Testis (tissue), 3 donors: Measurements from ENCODE around the gene GOLM1. TPM values are rescaled to one million over a fixed set of nuclear protein-coding genes. Genes with fewer than 3 reads are reported as not detected.

Experiments
- DNase-seq: peaks from one replicate; pipeline ENCODE4 v3.0.0-alpha.2; 2019
- H3K27ac ChIP-seq, 2 donors: fragments of 200-600 bp; sonication (generic); one replicate each; pipeline ENCODE4 v1.5.1; 2019
- H3K27me3 ChIP-seq: fragments of 200-600 bp; sonication (generic); one replicate; pipeline ENCODE4 v1.5.1; 2019
- H3K36me3 ChIP-seq: fragments of 200-600 bp; sonication (generic); one replicate; pipeline ENCODE4 v1.5.1; 2017; ENCODE audit warnings: low read depth; ENCODE audit errors: missing control alignments
- H3K4me1 ChIP-seq: fragments of 200-600 bp; sonication (generic); one replicate; pipeline ENCODE4 v1.5.1; 2019
- H3K4me3 ChIP-seq, 2 donors: fragments of 200-600 bp; sonication (generic); one replicate each; pipeline ENCODE4 v1.5.1; 2017 to 2019
- H3K9me3 ChIP-seq: fragments of 200-600 bp; sonication (generic); one replicate; pipeline ENCODE4 v1.5.1; 2017
- CTCF ChIP-seq, 3 experiments: fragments of 450-650 bp in 2 of 3; fragments of 200-600 bp in 1 of 3; sonication (generic) in 1 of 3; IDR thresholded peaks; one replicate each; pipeline ENCODE4 v1.5.1; 2016 to 2019; ENCODE audit warnings: antibody characterized with exemption in 3 of 3, mild to moderate bottlenecking in 2 of 3, moderate library complexity in 1 of 3
- POLR2A ChIP-seq: fragments of 450-650 bp; IDR thresholded peaks from one replicate; pipeline ENCODE4 v1.6.1; 2017; ENCODE audit warnings: antibody characterized with exemption, mild to moderate bottlenecking, moderate library complexity
- WGBS, 2 donors: methylation state at CpG; one replicate each; pipeline ENCODE4 v1.1.5; 2018; 5-methylcytosine and 5-hydroxymethylcytosine counted together
- intact Hi-C: fragments of 100-400 bp; cut with DNase I; formaldehyde crosslinking; loops from one replicate; pipeline ENCODE4 v1.15.1; 2023; ENCODE audit warnings: low total_unique reads
- polyA plus RNA-seq: library from polyadenylated mRNA; stranded (reverse); fragments of 350-450 nt; fragmentation: Illumina TruSeq; extraction: RNeasy Lipid Tissue Mini Kit (QIAGEN cat#74804); gene quantifications from one replicate; pipeline ENCODE4 v1.2.3, GENCODE V29; 2014; ENCODE audit warnings: low read depth, low replicate concordance; ENCODE audit not compliant: insufficient read depth
- total RNA-seq, 2 donors: library from RNA; depleted of rRNA; stranded (reverse); fragments of >200 nt; gene quantifications; one replicate each; pipeline ENCODE4 v1.2.3, GENCODE V29; 2016

GOLM1 gene
- total and polyA plus RNA-seq, 3 donors from 2014 or later, result 28.3 to 37.0 (median 29.3) TPM

DNA sequence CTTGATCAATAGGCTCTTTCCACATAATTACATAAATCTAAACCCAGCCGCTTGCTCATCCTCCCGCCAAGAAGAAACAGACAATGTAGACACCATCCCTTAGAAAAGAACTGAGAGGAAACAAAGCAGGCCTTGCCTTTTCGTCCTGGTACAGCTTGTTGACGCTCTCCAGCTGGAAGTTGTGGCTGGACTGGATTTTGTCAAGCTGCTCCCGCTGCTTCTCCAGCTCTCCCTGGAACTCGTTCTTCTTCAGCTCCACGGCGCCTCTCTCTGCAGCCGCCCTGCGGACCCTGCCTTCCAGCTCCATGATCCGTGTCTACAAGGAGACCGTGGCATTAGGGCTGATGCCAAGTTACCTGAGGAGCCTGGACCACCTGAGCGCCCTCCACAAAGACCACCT, 22.1 kb downstream of the GOLM1 start:
- intact Hi-C loops, result no loop called here
- Histone ChIP-seq H3K27me3 (no peaks in the 10 kb centered on the region), H3K9me3 (no peaks in the 10 kb centered on the region), H3K4me3 (no peak overlapping the region), H3K27ac (no peak overlapping the region), H3K36me3 (no peaks in the 10 kb centered on the region), H3K4me1 (no peaks in the 10 kb centered on the region)
- no peak for DNase-seq
- WGBS, 2 donors, result 80 to 91% methylated on average over 13 of the region's 13 CpGs
- TF ChIP-seq CTCF (IDR thresholded peaks at IDR 0.05), result no peak
- TF ChIP-seq POLR2A, result no peak

DNA sequence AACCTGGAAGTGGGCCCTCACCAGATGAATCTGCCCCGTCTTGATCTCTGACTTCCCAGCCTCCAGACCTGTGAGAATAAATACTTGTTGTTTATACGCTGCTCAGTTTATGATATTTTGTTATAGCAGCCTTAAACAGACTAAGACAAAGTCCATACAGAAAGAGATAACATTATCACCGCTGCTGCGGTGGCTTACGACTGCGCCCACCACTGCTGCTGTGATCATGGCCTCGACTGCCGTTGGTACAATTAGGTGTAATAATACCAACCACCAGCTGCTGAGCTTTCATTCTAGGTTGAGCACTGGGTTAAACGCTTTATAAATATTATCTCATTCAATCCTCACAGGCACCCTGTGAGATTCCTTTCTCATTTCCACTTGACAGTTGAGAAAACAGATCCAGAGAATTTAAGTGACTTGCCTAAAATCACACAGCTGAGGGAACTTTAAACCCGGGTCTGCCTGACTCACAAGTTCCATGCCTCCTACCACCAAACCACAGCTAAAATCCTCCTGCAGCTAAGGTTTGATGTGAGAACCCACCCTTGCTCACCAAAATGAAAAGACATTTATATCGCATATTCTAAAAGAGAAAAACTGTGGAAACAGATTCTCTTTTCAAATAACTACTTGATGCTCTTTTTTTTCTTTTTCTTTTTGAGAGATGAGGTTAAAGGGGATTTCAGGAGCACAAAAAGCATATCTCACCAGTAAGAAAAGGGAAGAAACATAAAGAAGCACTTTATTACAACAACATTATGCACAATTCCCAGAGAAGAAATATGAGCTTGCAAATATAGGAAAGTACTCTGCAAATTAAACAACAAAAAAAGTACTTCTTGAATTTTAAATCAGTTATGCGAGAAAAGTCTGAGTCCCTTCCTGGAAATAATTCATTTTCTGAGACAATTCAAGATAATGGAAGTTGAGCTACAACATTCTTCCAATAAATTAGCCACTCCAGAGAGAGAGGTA, 23.9 kb downstream of the GOLM1 start:
- Histone ChIP-seq H3K27me3 (no peaks in the 10 kb centered on the region), H3K36me3 (no peaks in the 10 kb centered on the region), H3K4me1 (no peaks in the 10 kb centered on the region), H3K4me3 (no peak overlapping the region), H3K27ac (no peak overlapping the region), H3K9me3 (no peaks in the 10 kb centered on the region)
- intact Hi-C loops, result no loop called here
- 93 to 95% methylated on average over 12 of the region's 12 CpGs for WGBS, 2 donors
- no peak for DNase-seq
- TF ChIP-seq POLR2A, result no peak
- TF ChIP-seq CTCF (IDR thresholded peaks at IDR 0.05), result no peak

DNA sequence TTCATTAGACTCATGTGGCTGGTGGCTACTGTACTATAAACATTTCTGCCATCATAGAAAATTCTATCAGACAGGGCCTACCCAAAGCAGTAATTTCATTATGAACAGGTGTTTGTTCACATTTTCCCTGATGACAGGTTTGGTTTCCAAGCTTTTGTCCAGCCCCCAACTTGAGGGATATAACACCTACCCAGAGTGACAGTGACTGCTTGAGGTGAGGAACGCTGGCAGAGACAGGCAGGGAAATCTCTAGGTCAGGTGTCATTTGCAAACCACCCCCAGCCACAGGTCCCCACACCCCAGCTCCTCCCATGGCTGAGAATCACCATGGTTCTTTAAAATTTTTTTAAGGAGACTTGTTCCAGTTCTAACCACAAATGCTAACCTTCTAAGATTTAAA, 25.5 kb downstream of the GOLM1 start:
- 86 to 88% methylated on average over 1 of the region's 1 CpG for WGBS, 2 donors
- no peak for DNase-seq
- Histone ChIP-seq H3K4me1 (no peaks in the 10 kb centered on the region), H3K4me3 (no peak overlapping the region), H3K9me3 (no peaks in the 10 kb centered on the region), H3K27ac (no peak overlapping the region), H3K36me3 (no peaks in the 10 kb centered on the region), H3K27me3 (no peaks in the 10 kb centered on the region)
- intact Hi-C loops, result no loop called here
- TF ChIP-seq POLR2A, result no peak
- no peak for TF ChIP-seq CTCF (IDR thresholded peaks at IDR 0.05)

- intact Hi-C loops, result no loop called here
- Histone ChIP-seq H3K4me1 (no peaks in the 10 kb centered on the region), H3K27ac (no peak overlapping the region), H3K36me3 (no peaks in the 10 kb centered on the region), H3K9me3 (no peaks in the 10 kb centered on the region), H3K4me3 (no peak overlapping the region), H3K27me3 (no peaks in the 10 kb centered on the region)
- WGBS, 2 donors, result 60 to 89% methylated on average over 2 of the region's 2 CpGs
- no peak for TF ChIP-seq POLR2A
- no peak for TF ChIP-seq CTCF (IDR thresholded peaks at IDR 0.05)
- DNase-seq, result no peak
These were observed 26.9 kb downstream of the GOLM1 start for GRCh38 chr9:86072394-86072877.
